Gastroesophageal sphincter (tissue), 4 donors: Measurements from ENCODE around the gene S100A14. TPM values are rescaled to one million over a fixed set of nuclear protein-coding genes. Genes with fewer than 3 reads are reported as not detected.

Experiments used
- ATAC-seq: fragments of 150-250 bp; one replicate; pipeline ENCODE4 v1.9.1; 2016; ENCODE audit warnings: mild to moderate bottlenecking, moderate library complexity
- H3K27ac ChIP-seq, 4 donors: fragments of 200-600 bp; sonication (generic) in 3 of 4; 1 replicate in 3 of 4; 2 replicates in 1 of 4; pipeline ENCODE4 v1.5.1; 2016 to 2019
- H3K27me3 ChIP-seq: fragments of 200-600 bp; sonication (generic); one replicate; pipeline ENCODE4 v1.5.1; 2019
- H3K36me3 ChIP-seq, 2 donors: fragments of 200-600 bp; sonication (generic); one replicate each; pipeline ENCODE4 v1.5.1; 2019; ENCODE audit warnings: control low read depth in 1 of 2
- H3K4me1 ChIP-seq, 3 donors: fragments of 200-600 bp; sonication (generic); 1 replicate in 2 of 3; 2 replicates in 1 of 3; pipeline ENCODE4 v1.5.1; 2016 to 2019; ENCODE audit warnings: control low read depth in 2 of 3
- H3K4me3 ChIP-seq, 2 donors: fragments of 200-600 bp; sonication (generic); one replicate each; pipeline ENCODE4 v1.5.1; 2019; ENCODE audit warnings: mild to moderate bottlenecking in 1 of 2, moderate library complexity in 1 of 2
- H3K9me3 ChIP-seq, 3 donors: fragments of 200-600 bp; sonication (generic); one replicate each; pipeline ENCODE4 v1.5.1; 2017 to 2019; ENCODE audit warnings: control low read depth in 2 of 3
- CTCF ChIP-seq, 4 experiments: fragments of 200-600 bp in 2 of 4; fragments of 450-650 bp in 2 of 4; sonication (generic) in 1 of 4; IDR thresholded peaks; one replicate each; pipeline ENCODE4 v1.5.1; 2017 to 2019; ENCODE audit warnings: antibody characterized with exemption in 4 of 4, mild to moderate bottlenecking in 2 of 4, moderate library complexity in 2 of 4
- EP300 ChIP-seq: sonication (generic); formaldehyde crosslinking; IDR thresholded peaks from one replicate; pipeline ENCODE4 v1.6.1; 2017; ENCODE audit warnings: antibody characterized with exemption, mild to moderate bottlenecking
- POLR2A ChIP-seq, 2 donors: fragments of 450-650 bp; IDR thresholded peaks; one replicate each; pipeline ENCODE4 v1.6.1; 2017; ENCODE audit warnings: antibody characterized with exemption in 2 of 2, mild to moderate bottlenecking in 2 of 2, moderate library complexity in 1 of 2
- POLR2AphosphoS5 ChIP-seq: sonication (generic); formaldehyde crosslinking; IDR thresholded peaks from one replicate; pipeline ENCODE4 v1.6.1; 2017; ENCODE audit warnings: antibody characterized with exemption
- WGBS, 2 donors: methylation state at CpG; one replicate each; pipeline ENCODE4 v1.1.5; 2018; ENCODE audit warnings: low coverage in 1 of 2; 5-methylcytosine and 5-hydroxymethylcytosine counted together
- total RNA-seq, 4 donors: library from RNA; depleted of rRNA; stranded (reverse); fragments of >200 nt; gene quantifications; one replicate each; pipeline ENCODE4 v1.1.0, GENCODE V29; 2016

Gene S100A14
- total RNA-seq, 4 donors from 2014 or later, result 0.85 to 82.1 (median 5.0) TPM

GRCh38 chr1:153623101-153623500 is 7.0 kb upstream of the S100A14 start:
- Histone ChIP-seq H3K4me3 (no peak overlapping the region), H3K27me3 (no peaks in the 10 kb centered on the region), H3K4me1 (peaks cover 0 to 41% (median 15%) of the 10 kb centered on the region in 3 donors), H3K36me3 (peaks cover 0 to 54% of the 10 kb centered on the region in 2 donors), H3K9me3 (no peaks in the 10 kb centered on the region), H3K27ac (no peak overlapping the region)
- WGBS, 2 donors, result 55 to 56% methylated on average over 6 to 7 of the region's 7 CpGs
- TF ChIP-seq CTCF (IDR thresholded peaks at IDR 0.05), result no peak
- TF ChIP-seq POLR2A (IDR thresholded peaks at IDR 0.05), result no peak
- no peak for ATAC-seq

GRCh38 chr1:153619171-153619570 is 3.0 kb upstream of the S100A14 start:
- Histone ChIP-seq H3K36me3 (peaks cover 0 to 44% of the 10 kb centered on the region in 2 donors), H3K9me3 (no peaks in the 10 kb centered on the region), H3K27ac (no peak overlapping the region), H3K27me3 (no peaks in the 10 kb centered on the region), H3K4me1 (peaks cover 0 to 17% (median 15%) of the 10 kb centered on the region in 3 donors), H3K4me3 (no peak overlapping the region)
- 98% methylated on average over 6 of the region's 6 CpGs; no CpG with 5 or more reads in 1 of the 2 donors for WGBS, 2 donors
- no peak for TF ChIP-seq CTCF (IDR thresholded peaks at IDR 0.05)
- no peak for TF ChIP-seq EP300
- no peak for TF ChIP-seq POLR2A (IDR thresholded peaks at IDR 0.05)
- no peak for TF ChIP-seq POLR2AphosphoS5
- ATAC-seq, result no peak

- Histone ChIP-seq H3K4me3 (no peak overlapping the region), H3K27me3 (no peaks in the 10 kb centered on the region), H3K4me1 (peaks cover 0 to 20% (median 19%) of the 10 kb centered on the region in 3 donors), H3K36me3 (peaks cover 0 to 30% of the 10 kb centered on the region in 2 donors), H3K27ac (peak overlapping the region in 2 of 4 donors; percentile 53), H3K9me3 (no peaks in the 10 kb centered on the region)
- no peak for TF ChIP-seq POLR2AphosphoS5
- TF ChIP-seq POLR2A (IDR thresholded peaks at IDR 0.05), result no peak
- TF ChIP-seq EP300, result no peak
- peak in 2 of 4 experiments; percentile 56 to 58 for TF ChIP-seq CTCF (IDR thresholded peaks at IDR 0.05)
- ATAC-seq, result peak; percentile 82
- no CpG with 5 or more reads among the region's 6 CpGs for WGBS, 2 donors
These were observed 1.5 kb upstream of the S100A14 start for GRCh38 chr1:153617663-153618062.

GRCh38 chr1:153616917-153617311 is 789 bp upstream of the S100A14 start:
- 44 to 80% methylated on average over 1 to 4 of the region's 5 CpGs for WGBS, 2 donors
- H3K36me3 ChIP-seq, result peaks cover 0 to 27% of the 10 kb centered on the region in 2 donors
- no peak for ATAC-seq

More at GRCh38 chr1:153616917-153617311, 789 bp upstream of the S100A14 start:
- H3K27me3 ChIP-seq, result no peaks in the 10 kb centered on the region
- H3K4me3 ChIP-seq, result no peak overlapping the region
- H3K9me3 ChIP-seq, result no peaks in the 10 kb centered on the region
- H3K27ac ChIP-seq, result peak overlapping the region in 2 of 4 donors; percentile 53
- peaks cover 0 to 22% (median 19%) of the 10 kb centered on the region in 3 donors for H3K4me1 ChIP-seq
- TF ChIP-seq POLR2A (IDR thresholded peaks at IDR 0.05) (no peak), CTCF (IDR thresholded peaks at IDR 0.05) (no peak), POLR2AphosphoS5 (no peak), EP300 (no peak)
